ENCODE data around the gene CLASP1.
"Not testable (repeated sequence)": the region's sequence is repeated elsewhere in the genome, so short reads cannot be mapped to it uniquely, and the experiment has no call there.

CLASP1 gene

DNA sequence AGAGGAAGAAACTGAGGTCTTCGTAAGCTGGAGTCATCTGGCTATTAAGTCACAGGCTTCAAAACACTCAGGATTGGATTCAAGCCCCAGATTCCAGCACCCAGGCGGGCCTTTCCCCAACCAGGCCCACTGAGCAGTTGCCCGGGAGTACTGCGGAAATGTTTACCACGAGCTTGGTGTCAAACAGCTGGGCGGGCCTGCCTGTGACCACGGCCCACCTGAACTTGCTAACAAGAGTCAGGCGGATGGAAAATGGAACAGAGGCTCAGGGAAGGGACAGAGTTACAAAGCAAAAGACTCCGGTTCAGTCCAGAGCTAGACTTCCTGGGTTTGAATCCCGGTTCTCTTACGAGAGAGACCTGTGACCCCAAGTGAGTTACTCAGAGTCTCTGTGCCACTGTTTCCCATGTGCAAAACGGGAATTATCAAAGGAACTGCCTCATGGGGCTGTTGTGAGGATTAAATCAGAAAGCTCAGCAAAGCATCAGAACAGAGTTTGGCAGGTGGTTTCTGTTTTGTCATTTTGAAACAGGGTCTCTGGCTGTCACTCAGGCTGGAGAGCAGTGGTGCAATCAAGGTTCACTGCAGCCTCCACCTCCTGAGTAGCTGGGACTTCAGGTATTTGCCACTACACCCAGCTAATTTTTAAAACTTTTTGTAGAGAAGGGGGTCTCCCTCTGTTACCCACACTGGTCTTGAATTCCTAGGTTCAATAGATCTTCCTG is 315.3 kb downstream of the CLASP1 start:
- peaks cover 26% of the 10 kb centered on the region for H3K4me1 ChIP-seq (ENCODE audit: low read length)
- H3K36me3 ChIP-seq (replicated peaks; ENCODE audit: low read depth, low read length) = no peaks in the 10 kb centered on the region
- H2AFZ ChIP-seq (ENCODE audit: low read depth, low read length) = 0 out of 2 replicates have a peak overlapping the region, but pooled peaks have one; percentile 22
- peak overlapping the region; percentile 64 for H3K4me2 ChIP-seq (ENCODE audit: low read length)
- no peaks in the 10 kb centered on the region for H3K27me3 ChIP-seq (ENCODE audit: low read depth, low read length)
- peak overlapping the region; percentile 32 for H3K4me3 ChIP-seq (ENCODE audit: low read length)
- TF ChIP-seq EZH2phosphoT487 (IDR thresholded peaks at IDR 0.05; ENCODE audit: low read depth) = no peak
- no peak for TF ChIP-seq CTCF (IDR thresholded peaks at IDR 0.05; ENCODE audit: low read depth, low read length)
- H3K9me3 ChIP-seq (ENCODE audit: insufficient read depth, low read length) = no peaks in the 10 kb centered on the region
- H3K9ac ChIP-seq (ENCODE audit: low read length) = peak overlapping the region; percentile 8; the same call in 1 of the 2 replicates
- H3K79me2 ChIP-seq (ENCODE audit: low read length) = no peaks in the 10 kb centered on the region
- H3K27ac ChIP-seq (ENCODE audit: low read length) = peak overlapping the region; percentile 41
- no peaks in the 10 kb centered on the region for H4K20me1 ChIP-seq (ENCODE audit: insufficient read depth, low read length)

DNA sequence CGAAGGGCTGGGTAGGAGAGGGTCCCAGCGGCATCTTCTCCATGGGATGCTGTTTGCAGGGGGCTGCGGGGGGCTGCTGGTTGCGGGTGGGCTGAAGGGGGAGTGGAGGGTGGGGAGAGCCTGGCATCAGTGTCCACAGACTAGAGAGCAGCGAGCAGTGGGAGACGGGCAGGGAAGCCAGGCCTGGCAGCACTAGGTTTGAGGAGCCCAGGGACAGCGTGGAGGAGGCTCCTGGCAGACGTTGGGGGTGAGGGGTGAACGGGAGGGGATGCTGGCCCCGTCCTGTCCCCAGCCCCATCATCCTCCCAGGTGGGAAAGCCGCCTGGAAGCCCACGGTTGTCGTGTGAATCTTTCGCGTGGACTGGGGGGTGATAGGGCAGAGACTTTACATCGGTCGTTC is 316.0 kb downstream of the CLASP1 start:
- no peaks in the 10 kb centered on the region for H3K36me3 ChIP-seq (replicated peaks; ENCODE audit: low read depth, low read length)
- no peaks in the 10 kb centered on the region for H4K20me1 ChIP-seq (ENCODE audit: insufficient read depth, low read length)
- H3K4me3 ChIP-seq (ENCODE audit: low read length) = no peak overlapping the region
- H3K79me2 ChIP-seq (ENCODE audit: low read length) = no peaks in the 10 kb centered on the region
- H3K4me1 ChIP-seq (ENCODE audit: low read length) = peaks cover 26% of the 10 kb centered on the region
- no peak overlapping the region for H2AFZ ChIP-seq (ENCODE audit: low read depth, low read length)
- H3K9me3 ChIP-seq (ENCODE audit: insufficient read depth, low read length) = no peaks in the 10 kb centered on the region
- H3K27ac ChIP-seq (ENCODE audit: low read length) = no peak overlapping the region
- H3K4me2 ChIP-seq (ENCODE audit: low read length) = no peak overlapping the region
- H3K27me3 ChIP-seq (ENCODE audit: low read depth, low read length) = no peaks in the 10 kb centered on the region
- H3K9ac ChIP-seq (ENCODE audit: low read length) = no peak overlapping the region
- TF ChIP-seq CTCF (IDR thresholded peaks at IDR 0.05; ENCODE audit: low read depth, low read length) (no peak), EZH2phosphoT487 (IDR thresholded peaks at IDR 0.05; ENCODE audit: low read depth) (no peak)

DNA sequence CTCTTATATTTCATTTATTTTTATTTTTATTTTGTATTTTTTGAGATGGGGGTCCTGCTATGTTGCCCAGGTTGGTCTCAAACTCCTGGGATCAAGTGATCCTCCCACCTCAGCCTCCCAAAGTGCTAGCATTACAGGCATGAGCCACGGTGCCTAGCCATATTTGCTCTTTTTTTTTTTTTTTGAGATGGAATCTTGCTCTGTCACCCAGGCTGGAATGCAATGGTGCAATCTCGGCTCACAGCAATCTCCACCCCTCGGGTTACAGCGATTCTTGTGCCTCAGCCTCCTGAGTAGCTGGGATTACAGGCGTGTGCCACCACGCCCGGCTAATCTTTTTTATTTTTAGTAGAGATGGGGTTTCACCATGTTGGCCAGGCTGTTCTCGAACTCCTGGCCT is 317.9 kb downstream of the CLASP1 start:
- not testable (repeated sequence) for H3K36me3 ChIP-seq (replicated peaks; ENCODE audit: low read depth, low read length); H3K9ac ChIP-seq (ENCODE audit: low read length); H3K27me3 ChIP-seq (ENCODE audit: low read depth, low read length); H3K9me3 ChIP-seq (ENCODE audit: insufficient read depth, low read length); H4K20me1 ChIP-seq (ENCODE audit: insufficient read depth, low read length); H3K79me2 ChIP-seq (ENCODE audit: low read length); H2AFZ ChIP-seq (ENCODE audit: low read depth, low read length); H3K4me3 ChIP-seq (ENCODE audit: low read length); H3K27ac ChIP-seq (ENCODE audit: low read length); H3K4me2 ChIP-seq (ENCODE audit: low read length)
- peaks cover 25% of the 10 kb centered on the region for H3K4me1 ChIP-seq (ENCODE audit: low read length)

GRCh38 chr2:121330921-121331320 is 318.3 kb downstream of the CLASP1 start:
- H3K79me2 ChIP-seq (ENCODE audit: low read length) = no peaks in the 10 kb centered on the region
- no peak overlapping the region for H3K9ac ChIP-seq (ENCODE audit: low read length)
- no peak overlapping the region for H3K4me2 ChIP-seq (ENCODE audit: low read length)
- no peaks in the 10 kb centered on the region for H4K20me1 ChIP-seq (ENCODE audit: insufficient read depth, low read length)
- H3K27me3 ChIP-seq (ENCODE audit: low read depth, low read length) = no peaks in the 10 kb centered on the region
- no peaks in the 10 kb centered on the region for H3K9me3 ChIP-seq (ENCODE audit: insufficient read depth, low read length)
- H3K4me1 ChIP-seq (ENCODE audit: low read length) = peaks cover 21% of the 10 kb centered on the region
- H3K4me3 ChIP-seq (ENCODE audit: low read length) = no peak overlapping the region
- H3K36me3 ChIP-seq (replicated peaks; ENCODE audit: low read depth, low read length) = no peaks in the 10 kb centered on the region
- H3K27ac ChIP-seq (ENCODE audit: low read length) = no peak overlapping the region
- no peak for TF ChIP-seq CTCF (IDR thresholded peaks at IDR 0.05; ENCODE audit: low read depth, low read length)
- no peak overlapping the region for H2AFZ ChIP-seq (ENCODE audit: low read depth, low read length)
